ENCODE measurements around the gene MYCL.
A peak's percentile ranks its signal among the peaks of the same experiment; 100 is the strongest.

Gene MYCL, protein sequence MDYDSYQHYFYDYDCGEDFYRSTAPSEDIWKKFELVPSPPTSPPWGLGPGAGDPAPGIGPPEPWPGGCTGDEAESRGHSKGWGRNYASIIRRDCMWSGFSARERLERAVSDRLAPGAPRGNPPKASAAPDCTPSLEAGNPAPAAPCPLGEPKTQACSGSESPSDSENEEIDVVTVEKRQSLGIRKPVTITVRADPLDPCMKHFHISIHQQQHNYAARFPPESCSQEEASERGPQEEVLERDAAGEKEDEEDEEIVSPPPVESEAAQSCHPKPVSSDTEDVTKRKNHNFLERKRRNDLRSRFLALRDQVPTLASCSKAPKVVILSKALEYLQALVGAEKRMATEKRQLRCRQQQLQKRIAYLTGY

DNA sequence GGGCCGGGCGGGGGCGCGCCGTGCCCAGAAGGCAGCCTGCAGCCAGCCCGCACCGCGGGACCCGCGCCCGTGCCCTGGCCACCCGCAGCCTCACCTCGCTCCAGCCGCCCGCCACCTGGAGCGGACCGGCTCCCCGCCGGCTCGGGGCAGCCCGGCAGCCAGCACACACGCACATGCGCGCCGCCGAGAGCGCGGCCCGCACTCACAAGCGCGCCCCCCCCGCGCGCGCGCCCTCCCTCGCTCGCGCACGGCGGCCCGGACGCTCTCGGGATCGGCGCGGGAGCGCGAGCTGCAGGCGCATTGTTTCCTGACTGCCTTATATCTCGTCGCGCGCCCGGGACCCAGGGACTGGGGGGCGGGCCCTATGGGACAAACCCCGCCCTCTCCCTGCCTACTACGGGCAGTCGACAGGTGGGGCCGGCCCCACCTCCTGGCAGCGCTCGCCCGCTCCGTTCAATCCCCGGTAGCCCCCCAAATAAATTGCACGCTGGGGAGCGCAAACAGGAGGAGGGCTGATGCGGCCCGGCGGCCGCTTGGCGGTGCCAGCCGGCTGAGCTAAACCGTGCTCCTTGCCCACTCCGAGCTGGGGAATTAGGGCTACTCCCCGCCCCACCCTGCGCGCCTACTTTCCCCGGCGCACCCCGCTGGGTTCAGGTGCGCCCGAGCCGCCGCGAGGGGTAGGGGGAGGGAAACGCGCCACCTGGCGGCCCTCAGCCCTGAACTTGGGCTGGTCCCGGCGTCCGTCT is at the start of gene MYCL:
Gene MYCL (minus strand): TSS at position 204 of the 746 bp plus-strand sequence. CDS start 483 bp downstream, outside the sequence.
- peak; percentile 60 for DNase-seq (ENCODE audit: low read depth)
- H3K4me3 ChIP-seq (ENCODE audit: low read depth, low read length): peak within 1 kb of the TSS; percentile 80
- TF ChIP-seq, protein P1, sequence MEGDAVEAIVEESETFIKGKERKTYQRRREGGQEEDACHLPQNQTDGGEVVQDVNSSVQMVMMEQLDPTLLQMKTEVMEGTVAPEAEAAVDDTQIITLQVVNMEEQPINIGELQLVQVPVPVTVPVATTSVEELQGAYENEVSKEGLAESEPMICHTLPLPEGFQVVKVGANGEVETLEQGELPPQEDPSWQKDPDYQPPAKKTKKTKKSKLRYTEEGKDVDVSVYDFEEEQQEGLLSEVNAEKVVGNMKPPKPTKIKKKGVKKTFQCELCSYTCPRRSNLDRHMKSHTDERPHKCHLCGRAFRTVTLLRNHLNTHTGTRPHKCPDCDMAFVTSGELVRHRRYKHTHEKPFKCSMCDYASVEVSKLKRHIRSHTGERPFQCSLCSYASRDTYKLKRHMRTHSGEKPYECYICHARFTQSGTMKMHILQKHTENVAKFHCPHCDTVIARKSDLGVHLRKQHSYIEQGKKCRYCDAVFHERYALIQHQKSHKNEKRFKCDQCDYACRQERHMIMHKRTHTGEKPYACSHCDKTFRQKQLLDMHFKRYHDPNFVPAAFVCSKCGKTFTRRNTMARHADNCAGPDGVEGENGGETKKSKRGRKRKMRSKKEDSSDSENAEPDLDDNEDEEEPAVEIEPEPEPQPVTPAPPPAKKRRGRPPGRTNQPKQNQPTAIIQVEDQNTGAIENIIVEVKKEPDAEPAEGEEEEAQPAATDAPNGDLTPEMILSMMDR (IDR thresholded peaks at IDR 0.05; ENCODE audit: low read depth, low read length, missing control alignments): peak; percentile 74

DNA sequence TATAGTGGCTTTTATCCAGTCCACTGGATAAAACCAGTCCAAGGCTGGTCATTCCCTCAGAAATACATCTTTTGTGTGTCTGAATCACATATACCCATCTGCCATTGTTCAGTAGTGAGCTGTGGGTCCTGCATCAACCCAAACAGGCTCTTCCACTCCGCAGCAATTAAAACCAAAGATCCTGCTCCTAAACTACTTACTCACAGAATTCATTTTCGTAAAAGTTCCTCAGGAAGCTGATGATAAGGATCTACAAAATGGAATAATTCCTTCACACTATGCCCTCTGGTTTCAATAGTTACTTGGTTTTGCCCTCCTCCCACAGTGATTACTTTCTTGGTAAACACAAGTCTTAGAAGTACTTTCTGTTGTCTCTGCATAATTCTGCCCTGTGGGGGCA is 48.2 kb upstream of the MYCL start:
- no peak for DNase-seq (ENCODE audit: low read depth)
- no peak overlapping the region for H3K4me3 ChIP-seq (ENCODE audit: low read depth, low read length)
- TF ChIP-seq, protein P1 (IDR thresholded peaks at IDR 0.05; ENCODE audit: low read depth, low read length, missing control alignments): no peak

DNA sequence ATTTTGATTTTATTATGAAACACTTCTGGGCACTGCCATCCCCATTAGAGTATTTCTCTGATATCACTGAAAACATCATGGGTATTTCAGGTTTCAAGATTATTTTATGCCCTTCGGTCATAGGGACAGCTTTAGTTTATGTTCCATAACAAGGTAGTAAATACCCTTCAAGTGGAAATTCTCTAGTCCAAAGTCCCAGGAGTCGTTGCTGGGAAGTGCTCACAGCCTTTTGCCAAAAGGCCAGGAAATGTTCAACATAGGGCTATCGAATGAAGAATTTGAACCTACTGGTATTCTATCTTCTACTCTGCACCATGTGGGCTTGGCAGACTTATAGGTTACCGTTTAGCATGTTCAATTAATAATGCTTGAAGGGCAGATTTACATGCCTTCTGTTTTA is 45.5 kb upstream of the MYCL start:
- TF ChIP-seq, protein P1 (IDR thresholded peaks at IDR 0.05; ENCODE audit: low read depth, low read length, missing control alignments): no peak
- no peak overlapping the region for H3K4me3 ChIP-seq (ENCODE audit: low read depth, low read length)
- DNase-seq (ENCODE audit: low read depth): no peak

DNA sequence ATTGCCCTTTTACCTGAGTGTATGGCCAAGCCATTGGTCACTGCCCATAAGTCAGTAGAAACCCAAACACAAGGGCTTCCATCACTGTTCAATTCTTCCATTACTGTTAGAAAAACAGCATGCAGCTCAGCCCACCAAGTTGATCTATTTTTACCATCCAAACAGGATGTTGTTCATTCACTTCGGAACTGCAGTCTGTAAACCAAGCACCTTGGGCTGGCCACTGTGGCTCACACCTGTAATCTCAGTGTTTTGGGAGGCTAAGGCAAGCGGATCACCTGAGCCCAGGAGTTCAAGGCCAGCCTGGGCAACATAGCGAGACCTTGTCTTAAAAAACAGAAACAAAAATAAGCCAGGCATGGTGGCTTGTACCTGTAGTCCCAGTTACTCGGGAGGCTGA is 44.5 kb upstream of the MYCL start:
- TF ChIP-seq, protein P1 (IDR thresholded peaks at IDR 0.05; ENCODE audit: low read depth, low read length, missing control alignments): no peak
- no peak overlapping the region for H3K4me3 ChIP-seq (ENCODE audit: low read depth, low read length)
- no peak for DNase-seq (ENCODE audit: low read depth)

DNA sequence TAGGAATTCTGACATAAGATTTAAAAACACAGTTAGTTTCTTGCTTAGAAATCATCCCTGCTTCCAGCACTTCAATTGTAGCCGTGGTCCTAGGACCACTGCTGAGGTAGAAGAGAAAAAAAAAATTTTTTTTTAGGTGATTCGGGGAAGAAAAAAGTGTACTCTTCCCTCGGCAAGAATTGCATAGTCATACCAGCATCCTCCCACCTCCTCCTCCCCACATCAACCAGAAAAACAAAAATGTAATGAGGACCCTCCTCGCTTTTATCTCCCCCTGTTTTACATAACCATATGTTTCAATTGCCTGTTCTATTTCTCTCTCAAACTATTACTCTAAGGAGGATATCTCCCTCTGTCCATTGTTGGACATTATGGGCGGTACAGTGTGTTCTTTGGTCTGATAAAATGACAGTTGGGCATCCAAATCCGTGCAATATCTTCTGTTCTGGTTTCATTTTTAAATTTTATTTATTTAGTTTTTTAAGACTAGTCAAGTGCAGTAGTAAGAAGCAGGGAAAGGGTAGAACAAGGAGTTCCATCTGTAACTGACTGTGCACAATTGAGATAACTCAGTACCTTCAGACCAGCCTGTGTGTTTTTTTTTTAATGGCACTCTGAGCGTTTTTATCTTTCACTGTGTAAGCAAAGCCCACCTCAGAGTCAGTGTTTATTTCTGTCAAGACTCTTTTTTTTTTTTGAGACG is 42.8 kb upstream of the MYCL start:
- no peak overlapping the region for H3K4me3 ChIP-seq (ENCODE audit: low read depth, low read length)
- TF ChIP-seq, protein P1 (IDR thresholded peaks at IDR 0.05; ENCODE audit: low read depth, low read length, missing control alignments): no peak

DNA sequence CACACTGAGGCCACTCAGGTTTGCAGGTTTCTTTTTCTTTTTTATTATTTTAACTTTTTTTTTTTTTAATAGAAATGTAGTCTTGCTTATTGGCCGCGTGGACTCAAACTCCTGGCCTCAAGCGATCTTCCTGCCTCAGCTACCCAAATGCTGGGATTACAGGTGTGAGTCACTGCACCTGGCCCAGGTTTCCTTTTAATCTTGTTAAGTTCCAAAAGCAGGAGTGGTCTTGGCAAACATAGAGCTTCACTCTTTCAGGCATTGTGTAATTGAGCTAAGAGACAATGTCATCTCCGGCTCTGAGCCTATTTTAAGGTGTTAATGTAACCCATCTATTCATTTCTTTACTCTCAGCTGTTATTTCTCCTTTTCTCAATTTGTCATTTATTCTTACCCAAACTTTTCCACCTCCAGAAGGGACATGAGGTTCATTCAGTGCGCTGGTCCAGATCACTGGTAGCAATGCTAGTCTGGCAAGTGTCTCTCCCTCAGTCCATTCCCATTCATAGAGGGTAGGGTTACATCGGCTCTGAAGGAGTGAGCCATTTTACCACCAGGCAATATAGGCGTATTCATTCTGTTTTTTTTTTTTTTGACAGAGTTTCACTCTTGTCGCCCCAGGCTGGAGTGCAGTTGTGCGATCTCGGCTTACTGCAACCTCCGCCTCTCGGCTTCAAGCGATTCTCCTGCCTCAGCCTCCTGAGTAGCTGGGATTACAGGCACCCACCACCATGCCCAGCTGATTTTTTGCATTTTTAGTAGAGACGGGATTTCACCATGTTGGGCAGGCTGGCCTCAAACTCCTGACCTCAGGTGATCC is 42.0 kb upstream of the MYCL start:
- no peak overlapping the region for H3K4me3 ChIP-seq (ENCODE audit: low read depth, low read length)
- TF ChIP-seq, protein P1 (IDR thresholded peaks at IDR 0.05; ENCODE audit: low read depth, low read length, missing control alignments): no peak
- DNase-seq (ENCODE audit: low read depth): no peak

More for the DNA sequence above, 42.8 kb upstream of the MYCL start:
- DNase-seq (ENCODE audit: low read depth): no peak

All from GM12864 (cell line).